ENCODE data around the gene PDE4D.

DNA sequence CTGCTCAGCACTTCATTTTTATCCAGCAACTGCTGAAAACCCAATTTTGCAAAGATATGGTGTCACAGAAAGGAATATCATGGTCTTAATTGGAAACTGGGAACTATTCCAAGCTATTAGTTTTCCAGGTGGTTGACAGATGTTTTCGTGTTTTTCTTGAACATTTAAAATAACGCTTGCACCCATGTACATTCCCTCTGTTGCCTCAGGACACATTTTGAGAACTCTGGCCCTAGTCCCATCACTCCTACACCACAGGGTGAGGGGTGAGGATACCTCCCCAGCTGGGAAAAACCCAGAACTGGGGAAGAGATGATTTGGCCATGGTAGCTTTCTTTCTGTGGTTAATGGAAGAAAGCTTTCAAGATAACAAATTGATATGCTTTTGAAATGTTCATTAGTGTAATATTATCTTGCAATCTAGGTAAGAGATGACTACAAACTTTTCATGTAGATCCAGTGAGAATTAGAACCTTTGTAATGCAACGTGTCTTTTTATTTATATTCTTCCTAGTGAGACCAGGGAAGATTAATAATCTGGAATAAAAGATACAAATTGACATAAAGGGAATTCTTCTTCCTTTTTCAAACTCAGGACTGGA lies 683.7 kb downstream of the PDE4D start:
- no peak for TF ChIP-seq POLR2A (IDR thresholded peaks at IDR 0.05)
- TF ChIP-seq, protein P1, sequence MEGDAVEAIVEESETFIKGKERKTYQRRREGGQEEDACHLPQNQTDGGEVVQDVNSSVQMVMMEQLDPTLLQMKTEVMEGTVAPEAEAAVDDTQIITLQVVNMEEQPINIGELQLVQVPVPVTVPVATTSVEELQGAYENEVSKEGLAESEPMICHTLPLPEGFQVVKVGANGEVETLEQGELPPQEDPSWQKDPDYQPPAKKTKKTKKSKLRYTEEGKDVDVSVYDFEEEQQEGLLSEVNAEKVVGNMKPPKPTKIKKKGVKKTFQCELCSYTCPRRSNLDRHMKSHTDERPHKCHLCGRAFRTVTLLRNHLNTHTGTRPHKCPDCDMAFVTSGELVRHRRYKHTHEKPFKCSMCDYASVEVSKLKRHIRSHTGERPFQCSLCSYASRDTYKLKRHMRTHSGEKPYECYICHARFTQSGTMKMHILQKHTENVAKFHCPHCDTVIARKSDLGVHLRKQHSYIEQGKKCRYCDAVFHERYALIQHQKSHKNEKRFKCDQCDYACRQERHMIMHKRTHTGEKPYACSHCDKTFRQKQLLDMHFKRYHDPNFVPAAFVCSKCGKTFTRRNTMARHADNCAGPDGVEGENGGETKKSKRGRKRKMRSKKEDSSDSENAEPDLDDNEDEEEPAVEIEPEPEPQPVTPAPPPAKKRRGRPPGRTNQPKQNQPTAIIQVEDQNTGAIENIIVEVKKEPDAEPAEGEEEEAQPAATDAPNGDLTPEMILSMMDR (IDR thresholded peaks at IDR 0.05) = no peak

Data from tibial nerve (tissue), 3 donors.